Peyer's patch (tissue), 4 donors: Measurements from ENCODE around the gene OR6C75.

Source experiments
- POLR2A ChIP-seq, 2 donors: fragments of 450-650 bp; IDR thresholded peaks; one replicate each; pipeline ENCODE4 v1.5.1; 2017; ENCODE audit warnings: antibody characterized with exemption in 2 of 2, mild to moderate bottlenecking in 2 of 2, moderate library complexity in 2 of 2
- TF ChIP-seq, protein P1 (sequence below), 6 experiments: fragments of 450-650 bp in 4 of 6; fragments of 200-600 bp in 2 of 6; sonication (generic) in 1 of 6; IDR thresholded peaks; one replicate each; pipeline ENCODE4 v1.5.1; 2017 to 2019; ENCODE audit warnings: antibody characterized with exemption in 6 of 6, mild to moderate bottlenecking in 3 of 6, moderate library complexity in 1 of 6

GRCh38 chr12:55396326-55396725 is 33.6 kb downstream of the OR6C75 start:
- TF ChIP-seq, protein P1, sequence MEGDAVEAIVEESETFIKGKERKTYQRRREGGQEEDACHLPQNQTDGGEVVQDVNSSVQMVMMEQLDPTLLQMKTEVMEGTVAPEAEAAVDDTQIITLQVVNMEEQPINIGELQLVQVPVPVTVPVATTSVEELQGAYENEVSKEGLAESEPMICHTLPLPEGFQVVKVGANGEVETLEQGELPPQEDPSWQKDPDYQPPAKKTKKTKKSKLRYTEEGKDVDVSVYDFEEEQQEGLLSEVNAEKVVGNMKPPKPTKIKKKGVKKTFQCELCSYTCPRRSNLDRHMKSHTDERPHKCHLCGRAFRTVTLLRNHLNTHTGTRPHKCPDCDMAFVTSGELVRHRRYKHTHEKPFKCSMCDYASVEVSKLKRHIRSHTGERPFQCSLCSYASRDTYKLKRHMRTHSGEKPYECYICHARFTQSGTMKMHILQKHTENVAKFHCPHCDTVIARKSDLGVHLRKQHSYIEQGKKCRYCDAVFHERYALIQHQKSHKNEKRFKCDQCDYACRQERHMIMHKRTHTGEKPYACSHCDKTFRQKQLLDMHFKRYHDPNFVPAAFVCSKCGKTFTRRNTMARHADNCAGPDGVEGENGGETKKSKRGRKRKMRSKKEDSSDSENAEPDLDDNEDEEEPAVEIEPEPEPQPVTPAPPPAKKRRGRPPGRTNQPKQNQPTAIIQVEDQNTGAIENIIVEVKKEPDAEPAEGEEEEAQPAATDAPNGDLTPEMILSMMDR (IDR thresholded peaks at IDR 0.05) = no peak
- TF ChIP-seq POLR2A (IDR thresholded peaks at IDR 0.05) = no peak
